Measurements from ENCODE around the gene LMX1B. TPM values are rescaled to one million over a fixed set of nuclear protein-coding genes. Genes with fewer than 3 reads are reported as not detected.

The LMX1B gene
- total and polyA plus RNA-seq, 7 donors, result 0.12 to 1.4 (median 0.16) TPM; not detected in 2

- 91 to 93% methylated on average over 2 of the region's 2 CpGs for WGBS, 2 donors
- Histone ChIP-seq H3K27ac (no peak overlapping the region), H3K9me3 (no peaks in the 10 kb centered on the region), H3K27me3 (peaks cover 0 to 38% (median 0%) of the 10 kb centered on the region in 3 donors), H3K4me1 (peaks cover 0 to 5% (median 2%) of the 10 kb centered on the region in 4 donors), H3K4me3 (no peak overlapping the region), H3K36me3 (no peaks in the 10 kb centered on the region)
- DNase-seq, result no peak
- TF ChIP-seq POLR2AphosphoS5 (IDR thresholded peaks at IDR 0.05), result no peak
- no peak for TF ChIP-seq CTCF (IDR thresholded peaks at IDR 0.05)
- TF ChIP-seq POLR2A (IDR thresholded peaks at IDR 0.05), result no peak
- TF ChIP-seq EP300 (IDR thresholded peaks at IDR 0.05), result no peak
- intact Hi-C loops (cut with DNase I), result no loop called here
These were observed 17.7 kb upstream of the LMX1B start for GRCh38 chr9:126595982-126596381.

- Histone ChIP-seq H3K9me3 (no peaks in the 10 kb centered on the region), H3K4me3 (no peak overlapping the region), H3K4me1 (no peaks in the 10 kb centered on the region), H3K27ac (no peak overlapping the region), H3K36me3 (no peaks in the 10 kb centered on the region), H3K27me3 (peaks cover 0 to 34% (median 0%) of the 10 kb centered on the region in 3 donors)
- TF ChIP-seq POLR2A (IDR thresholded peaks at IDR 0.05), result no peak
- TF ChIP-seq EP300 (IDR thresholded peaks at IDR 0.05), result no peak
- TF ChIP-seq POLR2AphosphoS5 (IDR thresholded peaks at IDR 0.05), result no peak
- no peak for TF ChIP-seq CTCF (IDR thresholded peaks at IDR 0.05)
- intact Hi-C loops (cut with DNase I), result no loop called here
- WGBS, 2 donors, result 47 to 48% methylated on average over 11 of the region's 11 CpGs
- DNase-seq, result no peak
These were observed 14.6 kb upstream of the LMX1B start for GRCh38 chr9:126599047-126599650.

- no peak for DNase-seq
- TF ChIP-seq POLR2AphosphoS5 (IDR thresholded peaks at IDR 0.05), result no peak
- TF ChIP-seq POLR2A (IDR thresholded peaks at IDR 0.05), result no peak
- no peak for TF ChIP-seq EP300 (IDR thresholded peaks at IDR 0.05)
- TF ChIP-seq CTCF (IDR thresholded peaks at IDR 0.05), result no peak
- no peaks in the 10 kb centered on the region for H3K9me3 ChIP-seq
- H3K4me1 ChIP-seq, result no peaks in the 10 kb centered on the region
- no peak overlapping the region for H3K4me3 ChIP-seq
- no peaks in the 10 kb centered on the region for H3K36me3 ChIP-seq
- H3K27me3 ChIP-seq, result peaks cover 0 to 27% (median 16%) of the 10 kb centered on the region in 3 donors
- 79 to 80% methylated on average over 17 of the region's 17 CpGs for WGBS, 2 donors
- H3K27ac ChIP-seq, result no peak overlapping the region
- intact Hi-C loops (cut with DNase I), result no loop called here
These were observed 9.4 kb upstream of the LMX1B start for GRCh38 chr9:126604059-126605055.

GRCh38 chr9:126605792-126606482 lies 7.8 kb upstream of the LMX1B start:
- Histone ChIP-seq H3K36me3 (no peaks in the 10 kb centered on the region), H3K27me3 (peaks cover 12 to 41% (median 30%) of the 10 kb centered on the region in 3 donors), H3K4me3 (no peak overlapping the region), H3K4me1 (peaks cover 0 to 13% (median 10%) of the 10 kb centered on the region in 4 donors), H3K9me3 (no peaks in the 10 kb centered on the region), H3K27ac (no peak overlapping the region)
- no peak for DNase-seq
- intact Hi-C loops (cut with DNase I), result no loop called here
- no peak for TF ChIP-seq POLR2AphosphoS5 (IDR thresholded peaks at IDR 0.05)
- TF ChIP-seq EP300 (IDR thresholded peaks at IDR 0.05), result no peak
- no peak for TF ChIP-seq POLR2A (IDR thresholded peaks at IDR 0.05)
- TF ChIP-seq CTCF (IDR thresholded peaks at IDR 0.05), result no peak
- WGBS, 2 donors, result 54 to 76% methylated on average over 12 of the region's 12 CpGs

Measured in sigmoid colon (tissue), 7 donors.